GM12878 (cell line): ENCODE data around the gene IREB2. TPM values are rescaled to one million over a fixed set of nuclear protein-coding genes. Genes with fewer than 3 reads are reported as not detected.

Source experiments
- BACH1 ChIP-seq: fragments of 450-650 bp; IDR thresholded peaks from 2 replicates; pipeline ENCODE4 v1.6.1; 2017; ENCODE audit warnings: mild to moderate bottlenecking, borderline replicate concordance
- GABPA ChIP-seq: IDR thresholded peaks from 2 replicates; pipeline ENCODE4 v1.6.1; 2014; ENCODE audit warnings: antibody characterized with exemption, low read depth, mild to moderate bottlenecking, inconsistent platforms
- HDGF ChIP-seq: fragments of 450-650 bp; IDR thresholded peaks from 2 replicates; pipeline ENCODE4 v1.6.1; 2016; ENCODE audit warnings: antibody characterized with exemption
- IKZF2 ChIP-seq, 2 experiments: fragments of 450-650 bp; IDR thresholded peaks; 2 replicates each; pipeline ENCODE4 v1.6.1; 2017; ENCODE audit warnings: mild to moderate bottlenecking in 2 of 2, moderate library complexity in 2 of 2
- KDM1A ChIP-seq: fragments of 200-600 bp; sonication (generic); IDR thresholded peaks from 2 replicates; pipeline ENCODE4 v1.6.1; 2016; ENCODE audit warnings: borderline replicate concordance
- MEF2B ChIP-seq: fragments of 450-650 bp; IDR thresholded peaks from 2 replicates; pipeline ENCODE4 v1.6.1; 2018; ENCODE audit warnings: mild to moderate bottlenecking, moderate library complexity; ENCODE audit not compliant: partially characterized antibody, poor library complexity, severe bottlenecking
- MXI1 ChIP-seq: fragments of 150-350 bp; IDR thresholded peaks from 2 replicates; pipeline ENCODE4 v1.6.1; 2011; ENCODE audit warnings: low read depth, mild to moderate bottlenecking, inconsistent platforms, low read length, improper control_type of control experiment
- MYB ChIP-seq: fragments of 150-350 bp; IDR thresholded peaks from 2 replicates; pipeline ENCODE4 v1.6.1; 2014; ENCODE audit warnings: mild to moderate bottlenecking, low read depth, low read length, borderline replicate concordance
- NKRF ChIP-seq: fragments of 450-650 bp; conservative IDR thresholded peaks from 2 replicates; pipeline ENCODE4 v1.6.1; 2017; ENCODE audit warnings: mild to moderate bottlenecking, moderate library complexity
- PAX8 ChIP-seq: fragments of 450-650 bp; IDR thresholded peaks from 2 replicates; pipeline ENCODE4 v1.6.1; 2017; ENCODE audit warnings: mild to moderate bottlenecking, moderate library complexity
- PKNOX1 ChIP-seq: fragments of 450-650 bp; IDR thresholded peaks from 2 replicates; pipeline ENCODE4 v1.6.1; 2016; ENCODE audit warnings: mild to moderate bottlenecking
- RB1 ChIP-seq: fragments of 450-650 bp; formaldehyde crosslinking; IDR thresholded peaks from 2 replicates; pipeline ENCODE4 v1.6.1; 2017; ENCODE audit warnings: mild to moderate bottlenecking, borderline replicate concordance
- SIN3A ChIP-seq: IDR thresholded peaks from 2 replicates; pipeline ENCODE4 v1.6.1; 2012; ENCODE audit warnings: low read depth, low read length, improper control_type of control experiment
- WRNIP1 ChIP-seq: IDR thresholded peaks from 2 replicates; pipeline ENCODE4 v1.6.1; 2011; ENCODE audit warnings: low read depth, low read length, improper control_type of control experiment, borderline replicate concordance
- ZBTB33 ChIP-seq: fragments of 450-650 bp; IDR thresholded peaks from 2 replicates; pipeline ENCODE4 v1.6.1; 2017; ENCODE audit warnings: mild to moderate bottlenecking
- ZNF622 ChIP-seq: fragments of 450-650 bp; IDR thresholded peaks from 2 replicates; pipeline ENCODE4 v1.6.1; 2017; ENCODE audit warnings: mild to moderate bottlenecking, inconsistent platforms
- polyA plus RNA-seq, 11 experiments: library from polyadenylated mRNA; depleted of rRNA in 4 of 11; unstranded in 6 of 11; stranded (reverse) in 5 of 11; fragments of >200 nt; fragmentation: Nextera tagmentation in 4 of 11; fragmentation: Illumina TruSeq in 1 of 11; extraction: Ambion mirVana in 4 of 11; extraction: Trizol in 1 of 11; gene quantifications; 1 replicate in 1 of 11; 2 replicates in 10 of 11; pipeline versions ENCODE4 v1.2.1 to v1.2.3, GENCODE V29; 2011 to 2016; ENCODE audit warnings: inconsistent platforms in 2 of 11, missing spikeins in 2 of 11, low read depth in 1 of 11
- total RNA-seq, 4 experiments: library from RNA; depleted of rRNA in 3 of 4; stranded (reverse); fragments of >200 nt in 3 of 4; fragmentation: Illumina TruSeq in 1 of 4; extraction: Trizol in 1 of 4; gene quantifications; 2 replicates each; pipeline versions ENCODE4 v1.2.1 to v1.2.3, GENCODE V29; 2013 to 2021

Gene IREB2
- total and polyA plus RNA-seq, 10 of the 15 experiments (the other 5 are each of a cell fraction or from before 2014, with no cell fraction given) = 13.0 to 52.4 (median 24.4) TPM

- TF ChIP-seq PAX8 (no peak), BACH1 (peak; percentile 89), RB1 (peak; percentile 95), MYB (no peak), GABPA (0 out of 2 replicates have a peak, but pooled peaks have one; percentile 28), KDM1A (no peak), IKZF2 (IDR thresholded peaks at IDR 0.05) (peak in 1 of 2 experiments; percentile 31; a peak in 1 of 4 replicates), SIN3A (peak; percentile 96), WRNIP1 (no peak), ZNF622 (no peak), MEF2B (no peak), PKNOX1 (peak; percentile 84), MXI1 (peak; percentile 99), HDGF (peak; percentile 84), NKRF (peak; percentile 99), ZBTB33 (peak; percentile 25; the same call in 1 of the 2 replicates)
Observed at GRCh38 chr15:78437762-78438618, at the start of gene IREB2 (continued).
